H1 (cell line): ENCODE results near the gene POLR1H. TPM values are rescaled to one million over a fixed set of nuclear protein-coding genes. Genes with fewer than 3 reads are reported as not detected.

Experiments
- CBX5 ChIP-seq: fragments of 300-800, 300-1000 bp; sonication (generic); IDR thresholded peaks from 2 replicates; pipeline ENCODE4 v1.7.1; 2016; ENCODE audit warnings: antibody characterized with exemption, low read length, low read depth
- CTCF ChIP-seq, 3 experiments: IDR thresholded peaks; 1 replicate in 2 of 3; 2 replicates in 1 of 3; pipeline versions ENCODE4 v1.5.1 to v1.6.1; 2011; ENCODE audit warnings: low read length in 3 of 3, mild to moderate bottlenecking in 3 of 3, inconsistent platforms in 2 of 3, low read depth in 1 of 3, moderate library complexity in 1 of 3; ENCODE audit not compliant: insufficient read depth in 1 of 3; ENCODE audit errors: control extremely low read depth in 1 of 3
- E2F6 ChIP-seq: IDR thresholded peaks from 2 replicates; pipeline ENCODE4 v1.6.1; 2012; ENCODE audit warnings: inconsistent platforms
- GTF2F1 ChIP-seq: IDR thresholded peaks from 2 replicates; pipeline ENCODE4 v1.6.1; 2012; ENCODE audit warnings: low read depth, low read length, improper control_type of control experiment, borderline replicate concordance
- SP1 ChIP-seq: IDR thresholded peaks from 2 replicates; pipeline ENCODE4 v1.6.1; 2011; ENCODE audit warnings: low read depth, low read length
- polyA plus RNA-seq, 7 experiments: library from polyadenylated mRNA; depleted of rRNA in 3 of 7; stranded (reverse) in 5 of 7; unstranded in 2 of 7; fragments of >200 nt in 5 of 7; fragments of 200-250 nt in 2 of 7; gene quantifications; 1 replicate in 5 of 7; 2 replicates in 1 of 7; 4 replicates in 1 of 7; pipeline versions ENCODE4 v1.2.1 to v1.2.3, GENCODE V29; 2011 to 2013; ENCODE audit warnings: missing spikeins in 2 of 7, mixed read lengths in 2 of 7
- total RNA-seq: library from RNA; stranded (reverse); fragmentation: NEBNext Ultra II Directional; extraction: Animal tissue kit (Norgen Biotek cat#: 25700); gene quantifications from 2 replicates; pipeline ENCODE4 v1.2.1, GENCODE V29; 2021

Gene POLR1H
- total and polyA plus RNA-seq, 2 of the 8 experiments (the other 6 are each of a cell fraction or from before 2014, with no cell fraction given) = 31.5 to 82.2 TPM

GRCh38 chr6:30092852-30093543 is 31.9 kb downstream of the POLR1H start (continued):
- TF ChIP-seq CTCF (IDR thresholded peaks at IDR 0.05; ENCODE audit: control extremely low read depth in 1 of 3, insufficient read depth in 1 of 3, low read depth in 1 of 3, low read length in 3 of 3) (no peak), SP1 (no peak), GTF2F1 (no peak), CBX5 (no peak), E2F6 (no peak)
- TF ChIP-seq, all 59 proteins: peak for 0
